Astrocyte (in vitro differentiated cells and primary cell): ENCODE results near the gene AUTS2. TPM values are rescaled to one million over a fixed set of nuclear protein-coding genes. Genes with fewer than 3 reads are reported as not detected.

Experiments
- DNase-seq: peaks from one replicate; pipeline ENCODE4 v3.0.0-alpha.2; 2010; ENCODE audit warnings: low read depth
- FAIRE-seq: peaks from 2 replicates; lab custom pipeline; 2011; peaks lifted over from hg19 to GRCh38; lab: Jason Lieb, UNC
- H2AFZ ChIP-seq: 2 replicates; pipeline ENCODE4 v1.6.0; 2012; ENCODE audit warnings: low read depth, low read length, inconsistent platforms
- H3K27ac ChIP-seq: 2 replicates; pipeline ENCODE4 v1.5.1; 2011; ENCODE audit warnings: low read depth, low read length, inconsistent platforms
- H3K27me3 ChIP-seq: 2 replicates; pipeline ENCODE4 v1.6.0; 2011; ENCODE audit warnings: low read length, inconsistent platforms; ENCODE audit not compliant: insufficient read depth
- H3K36me3 ChIP-seq: 2 replicates; pipeline ENCODE4 v1.5.1; 2011; ENCODE audit warnings: low read length, inconsistent platforms; ENCODE audit not compliant: insufficient read depth
- H3K4me1 ChIP-seq: 2 replicates; pipeline ENCODE4 v1.5.1; 2011; ENCODE audit warnings: low read length, inconsistent platforms; ENCODE audit not compliant: insufficient read depth
- H3K4me2 ChIP-seq: 2 replicates; pipeline ENCODE4 v1.6.0; 2012; ENCODE audit warnings: low read length, inconsistent platforms
- H3K4me3 ChIP-seq: 2 replicates; pipeline ENCODE4 v1.5.1; 2011; ENCODE audit warnings: low read depth, mild to moderate bottlenecking, low read length, inconsistent platforms; ENCODE audit not compliant: insufficient read depth
- H3K79me2 ChIP-seq: 2 replicates; pipeline ENCODE4 v1.6.0; 2012; ENCODE audit warnings: mild to moderate bottlenecking, low read length, inconsistent platforms; ENCODE audit not compliant: insufficient read depth
- H3K9ac ChIP-seq: 2 replicates; pipeline ENCODE4 v1.6.0; 2012; ENCODE audit warnings: mild to moderate bottlenecking, low read length, inconsistent platforms
- H3K9me3 ChIP-seq: 2 replicates; pipeline ENCODE4 v1.5.1; 2012; ENCODE audit warnings: low read depth, mild to moderate bottlenecking, low read length, inconsistent platforms; ENCODE audit not compliant: insufficient read depth
- H4K20me1 ChIP-seq: 2 replicates; pipeline ENCODE4 v1.6.0; 2012; ENCODE audit warnings: low read length, inconsistent platforms; ENCODE audit not compliant: insufficient read depth
- H3K27ac Mint-ChIP-seq: one replicate; pipeline ENCODE4 v1.8.0; 2021; ENCODE audit warnings: mild to moderate bottlenecking, mixed read lengths; ENCODE audit not compliant: unreplicated experiment
- H3K27me3 Mint-ChIP-seq: one replicate; pipeline ENCODE4 v1.8.0; 2021; ENCODE audit warnings: low read depth, mixed read lengths; ENCODE audit not compliant: unreplicated experiment
- H3K36me3 Mint-ChIP-seq: one replicate; pipeline ENCODE4 v1.8.0; 2021; ENCODE audit warnings: low read depth, mixed read lengths; ENCODE audit not compliant: unreplicated experiment
- H3K4me1 Mint-ChIP-seq: one replicate; pipeline ENCODE4 v1.8.0; 2021; ENCODE audit warnings: low read depth, mixed read lengths; ENCODE audit not compliant: unreplicated experiment
- H3K4me3 Mint-ChIP-seq: one replicate; pipeline ENCODE4 v1.8.0; 2021; ENCODE audit warnings: mild to moderate bottlenecking, moderate library complexity, mixed read lengths; ENCODE audit not compliant: unreplicated experiment
- H3K9me3 Mint-ChIP-seq: one replicate; pipeline ENCODE4 v1.8.0; 2021; ENCODE audit warnings: mild to moderate bottlenecking, mixed read lengths; ENCODE audit not compliant: unreplicated experiment
- CTCF ChIP-seq: IDR thresholded peaks from 2 replicates; pipeline ENCODE4 v1.5.1; 2011; ENCODE audit warnings: low read depth, mild to moderate bottlenecking, inconsistent platforms, low read length, moderate library complexity; ENCODE audit not compliant: insufficient read depth
- EZH2 ChIP-seq: IDR thresholded peaks from 2 replicates; pipeline ENCODE4 v1.6.1; 2012; ENCODE audit warnings: mild to moderate bottlenecking, low read length, inconsistent platforms; ENCODE audit not compliant: insufficient read depth
- total RNA-seq: library from RNA; stranded (reverse); gene quantifications from 2 replicates; pipeline ENCODE4 v1.2.1, GENCODE V29; 2021

AUTS2 gene
- total RNA-seq, 1 donor from 2014 or later, result 73.2 TPM

- Histone ChIP-seq H3K9ac (no peak overlapping the region), H3K9me3 (no peaks in the 10 kb centered on the region), H3K27me3 (no peaks in the 10 kb centered on the region), H3K4me3 (no peak overlapping the region), H3K27ac (no peak overlapping the region), H3K4me1 (no peaks in the 10 kb centered on the region), H4K20me1 (no peaks in the 10 kb centered on the region), H3K4me2 (no peak overlapping the region), H3K79me2 (no peaks in the 10 kb centered on the region), H2AFZ (no peak overlapping the region), H3K36me3 (no peaks in the 10 kb centered on the region)
- no peaks in the 10 kb centered on the region for H3K36me3 Mint-ChIP-seq
- H3K27me3 Mint-ChIP-seq, result no peaks in the 10 kb centered on the region
- no peak overlapping the region for H3K27ac Mint-ChIP-seq
- no peak for DNase-seq
- H3K4me1 Mint-ChIP-seq, result no peaks in the 10 kb centered on the region
- H3K4me3 Mint-ChIP-seq, result no peak overlapping the region
- no peak for FAIRE-seq
- no peaks in the 10 kb centered on the region for H3K9me3 Mint-ChIP-seq
- TF ChIP-seq EZH2 (no peak), CTCF (no peak)
Observed at GRCh38 chr7:69575651-69576050, 22.6 kb upstream of the AUTS2 start.

- FAIRE-seq (peak; percentile 29), DNase-seq (peak; percentile 27)
- TF ChIP-seq CTCF (no peak), EZH2 (no peak)
- no peaks in the 10 kb centered on the region for H3K9me3 Mint-ChIP-seq
- no peak overlapping the region for H3K4me3 Mint-ChIP-seq
- H3K27ac ChIP-seq, result no peak overlapping the region
- H3K4me1 ChIP-seq, result no peaks in the 10 kb centered on the region
- no peaks in the 10 kb centered on the region for H3K36me3 Mint-ChIP-seq
- H3K27ac Mint-ChIP-seq, result no peak overlapping the region
- no peak overlapping the region for H3K9ac ChIP-seq
- H2AFZ ChIP-seq, result no peak overlapping the region
- H4K20me1 ChIP-seq, result no peaks in the 10 kb centered on the region
- no peaks in the 10 kb centered on the region for H3K27me3 Mint-ChIP-seq
- no peaks in the 10 kb centered on the region for H3K36me3 ChIP-seq
- no peak overlapping the region for H3K4me2 ChIP-seq
- H3K4me1 Mint-ChIP-seq, result no peaks in the 10 kb centered on the region
- no peak overlapping the region for H3K4me3 ChIP-seq
- H3K27me3 ChIP-seq, result no peaks in the 10 kb centered on the region
- no peaks in the 10 kb centered on the region for H3K79me2 ChIP-seq
- H3K9me3 ChIP-seq, result no peaks in the 10 kb centered on the region
Observed at GRCh38 chr7:69577221-69577620, 21.1 kb upstream of the AUTS2 start.

GRCh38 chr7:69585169-69585568 is 13.1 kb upstream of the AUTS2 start:
- Histone ChIP-seq H2AFZ (no peak overlapping the region), H3K4me2 (no peak overlapping the region), H3K27me3 (no peaks in the 10 kb centered on the region), H3K79me2 (no peaks in the 10 kb centered on the region), H3K36me3 (no peaks in the 10 kb centered on the region), H3K4me1 (no peaks in the 10 kb centered on the region), H3K27ac (no peak overlapping the region), H3K4me3 (no peak overlapping the region), H4K20me1 (no peaks in the 10 kb centered on the region), H3K9ac (no peak overlapping the region), H3K9me3 (no peaks in the 10 kb centered on the region)
- TF ChIP-seq CTCF (no peak), EZH2 (no peak)
- H3K4me3 Mint-ChIP-seq, result no peak overlapping the region
- no peaks in the 10 kb centered on the region for H3K9me3 Mint-ChIP-seq
- H3K36me3 Mint-ChIP-seq, result no peaks in the 10 kb centered on the region
- FAIRE-seq, result no peak
- H3K27me3 Mint-ChIP-seq, result no peaks in the 10 kb centered on the region
- H3K4me1 Mint-ChIP-seq, result no peaks in the 10 kb centered on the region
- DNase-seq, result no peak
- no peak overlapping the region for H3K27ac Mint-ChIP-seq
